Lower leg skin (tissue), 4 donors: ENCODE measurements around the gene BAZ1A. TPM values are rescaled to one million over a fixed set of nuclear protein-coding genes. Genes with fewer than 3 reads are reported as not detected.

ENCODE experiments used
- DNase-seq, 2 donors: peaks; one replicate each; pipeline ENCODE4 v3.0.0-alpha.2; 2019; ENCODE audit warnings: low spot score in 2 of 2
- H3K4me3 ChIP-seq: fragments of 200-600 bp; sonication (generic); 2 replicates; pipeline ENCODE4 v1.5.1; 2017; ENCODE audit warnings: mild to moderate bottlenecking, low read depth; ENCODE audit not compliant: poor library complexity, severe bottlenecking
- POLR2A ChIP-seq, 2 donors: fragments of 450-650 bp; IDR thresholded peaks; one replicate each; pipeline ENCODE4 v1.6.1; 2016 to 2017; ENCODE audit warnings: antibody characterized with exemption in 2 of 2, mild to moderate bottlenecking in 1 of 2, moderate library complexity in 1 of 2
- WGBS, 2 donors: methylation state at CpG; one replicate each; pipeline ENCODE4 v1.1.5; 2018; 5-methylcytosine and 5-hydroxymethylcytosine counted together
- intact Hi-C: fragments of 100-400 bp; cut with DNase I; formaldehyde crosslinking; loops from one replicate; pipeline ENCODE4 v1.15.0; 2023; ENCODE audit warnings: low total_unique reads
- total RNA-seq, 4 donors: library from RNA; depleted of rRNA; stranded (reverse); fragments of >200 nt; gene quantifications; one replicate each; pipeline ENCODE4 v1.1.0, GENCODE V29; 2016
- TF ChIP-seq, protein P1 (sequence below), 3 donors: fragments of 450-650 bp; IDR thresholded peaks; one replicate each; pipeline ENCODE4 v1.5.1; 2016; ENCODE audit warnings: antibody characterized with exemption in 3 of 3, mild to moderate bottlenecking in 3 of 3, moderate library complexity in 2 of 3

Gene BAZ1A
- total RNA-seq, 4 donors from 2014 or later = 27.7 to 47.9 (median 42.1) TPM

DNA sequence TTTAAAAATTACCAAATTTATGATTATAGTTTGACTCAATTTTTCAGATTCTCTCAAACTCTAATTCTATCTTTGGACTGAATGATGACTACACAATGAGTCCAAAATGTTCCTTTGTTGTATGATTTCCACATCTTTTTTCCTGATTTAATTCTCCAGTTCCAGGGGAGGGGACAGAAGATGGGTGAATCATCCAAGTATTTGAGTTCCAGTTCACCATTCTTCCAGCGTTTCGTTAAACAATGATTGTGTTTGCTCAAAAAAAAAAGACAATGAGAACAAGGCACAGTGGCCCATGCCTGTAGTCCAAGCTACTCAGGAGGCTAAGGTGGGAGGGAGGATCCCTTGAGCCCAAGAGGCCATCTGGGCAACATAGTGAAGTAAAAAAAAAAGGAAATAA lies 23.8 kb downstream of the BAZ1A start:
- no peak for TF ChIP-seq POLR2A (IDR thresholded peaks at IDR 0.05)
- TF ChIP-seq, protein P1, sequence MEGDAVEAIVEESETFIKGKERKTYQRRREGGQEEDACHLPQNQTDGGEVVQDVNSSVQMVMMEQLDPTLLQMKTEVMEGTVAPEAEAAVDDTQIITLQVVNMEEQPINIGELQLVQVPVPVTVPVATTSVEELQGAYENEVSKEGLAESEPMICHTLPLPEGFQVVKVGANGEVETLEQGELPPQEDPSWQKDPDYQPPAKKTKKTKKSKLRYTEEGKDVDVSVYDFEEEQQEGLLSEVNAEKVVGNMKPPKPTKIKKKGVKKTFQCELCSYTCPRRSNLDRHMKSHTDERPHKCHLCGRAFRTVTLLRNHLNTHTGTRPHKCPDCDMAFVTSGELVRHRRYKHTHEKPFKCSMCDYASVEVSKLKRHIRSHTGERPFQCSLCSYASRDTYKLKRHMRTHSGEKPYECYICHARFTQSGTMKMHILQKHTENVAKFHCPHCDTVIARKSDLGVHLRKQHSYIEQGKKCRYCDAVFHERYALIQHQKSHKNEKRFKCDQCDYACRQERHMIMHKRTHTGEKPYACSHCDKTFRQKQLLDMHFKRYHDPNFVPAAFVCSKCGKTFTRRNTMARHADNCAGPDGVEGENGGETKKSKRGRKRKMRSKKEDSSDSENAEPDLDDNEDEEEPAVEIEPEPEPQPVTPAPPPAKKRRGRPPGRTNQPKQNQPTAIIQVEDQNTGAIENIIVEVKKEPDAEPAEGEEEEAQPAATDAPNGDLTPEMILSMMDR (IDR thresholded peaks at IDR 0.05) = no peak

DNA sequence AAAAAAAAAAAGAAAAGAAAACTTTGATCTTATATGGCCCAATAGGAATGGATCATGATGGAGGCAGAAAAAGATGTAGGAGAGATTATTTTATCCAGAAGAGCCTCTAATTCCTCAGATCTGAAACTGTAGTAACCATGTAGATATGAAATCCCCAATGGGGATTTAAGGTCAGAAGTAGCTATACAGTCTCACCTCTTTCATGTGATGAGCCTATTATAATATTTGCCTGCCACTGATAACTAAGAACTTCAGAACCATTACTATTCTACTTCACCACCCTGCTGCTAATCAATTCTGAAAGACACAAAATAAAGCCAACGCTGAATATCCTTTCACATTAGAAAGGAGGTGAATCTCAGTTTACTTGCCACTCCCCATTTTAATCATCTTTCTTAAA lies 29.3 kb downstream of the BAZ1A start:
- no peak for DNase-seq
- 94% methylated on average over 1 of the region's 1 CpG for WGBS, 2 donors
- TF ChIP-seq POLR2A (IDR thresholded peaks at IDR 0.05) = no peak
- TF ChIP-seq, protein P1 (IDR thresholded peaks at IDR 0.05) = no peak
- intact Hi-C loops = no loop called here
- H3K4me3 ChIP-seq = no peak overlapping the region

More for the DNA sequence above, 23.8 kb downstream of the BAZ1A start:
- no peak overlapping the region for H3K4me3 ChIP-seq
- WGBS, 2 donors = 72% methylated on average over 2 of the region's 2 CpGs
- no peak for DNase-seq
- intact Hi-C loops = no loop called here

GRCh38 chr14:34843011-34843554 lies 32.1 kb downstream of the BAZ1A start:
- H3K4me3 ChIP-seq = no peak overlapping the region
- TF ChIP-seq, protein P1 (IDR thresholded peaks at IDR 0.05) = no peak
- no peak for TF ChIP-seq POLR2A (IDR thresholded peaks at IDR 0.05)
- 49 to 50% methylated on average over 3 of the region's 3 CpGs for WGBS, 2 donors
- peak in 1 of 2 donors; percentile 31 for DNase-seq
- intact Hi-C loops = no loop called here

DNA sequence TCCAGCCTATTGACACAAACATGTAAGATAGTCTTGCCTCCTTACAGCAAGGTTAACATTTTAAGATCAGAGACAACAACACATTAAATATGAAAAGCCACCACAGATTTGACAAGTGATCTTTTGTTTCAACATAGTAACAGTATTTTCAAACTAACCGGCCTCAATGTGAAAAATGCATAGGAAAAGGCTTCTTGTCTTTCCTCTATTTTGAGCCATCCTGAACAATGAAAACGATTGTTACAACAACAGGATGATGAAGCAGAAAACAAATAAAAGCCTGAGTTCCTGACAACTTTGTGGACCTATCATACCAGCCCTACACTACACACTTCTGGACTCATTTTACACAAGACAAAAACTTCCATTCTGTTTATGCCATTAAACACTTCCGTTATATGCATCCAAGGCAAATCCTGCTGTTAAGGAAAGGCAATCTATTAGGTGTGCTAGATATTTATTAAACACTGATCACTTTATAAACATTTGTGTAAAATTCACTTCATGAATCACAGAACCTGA lies 37.3 kb downstream of the BAZ1A start:
- TF ChIP-seq POLR2A (IDR thresholded peaks at IDR 0.05) = no peak
- TF ChIP-seq, protein P1 (IDR thresholded peaks at IDR 0.05) = no peak
- DNase-seq = no peak
- 71 to 78% methylated on average over 3 of the region's 3 CpGs for WGBS, 2 donors
- no peak overlapping the region for H3K4me3 ChIP-seq
- intact Hi-C loops = no loop called here

GRCh38 chr14:34835312-34835711 lies 39.8 kb downstream of the BAZ1A start:
- TF ChIP-seq POLR2A (IDR thresholded peaks at IDR 0.05) = no peak
- TF ChIP-seq, protein P1 (IDR thresholded peaks at IDR 0.05) = no peak
- WGBS, 2 donors = 95 to 97% methylated on average over 1 of the region's 1 CpG

More at GRCh38 chr14:34835312-34835711, 39.8 kb downstream of the BAZ1A start:
- no peak overlapping the region for H3K4me3 ChIP-seq
- intact Hi-C loops = no loop called here
- no peak for DNase-seq
